Bronchial epithelial cell (primary cell): ENCODE measurements around the gene PPP2R2C. TPM values are rescaled to one million over a fixed set of nuclear protein-coding genes. Genes with fewer than 3 reads are reported as not detected.

Source experiments
- DNase-seq: peaks from one replicate; pipeline ENCODE4 v3.0.0-alpha.2; 2010; ENCODE audit warnings: low read depth
- FAIRE-seq: peaks from 2 replicates; lab custom pipeline; 2011; peaks lifted over from hg19 to GRCh38; lab: Jason Lieb, UNC
- H3K27me3 ChIP-seq: 2 replicates; pipeline ENCODE4 v1.5.1; 2011; ENCODE audit warnings: low read length; ENCODE audit not compliant: control insufficient read depth, insufficient read depth
- H3K36me3 ChIP-seq: 2 replicates; pipeline ENCODE4 v1.5.1; 2011; ENCODE audit warnings: low read length; ENCODE audit not compliant: control insufficient read depth, insufficient read depth
- H3K4me3 ChIP-seq: 2 replicates; pipeline ENCODE4 v1.5.1; 2011; ENCODE audit warnings: mild to moderate bottlenecking, low read depth, low read length, control low read depth
- CTCF ChIP-seq: IDR thresholded peaks from 2 replicates; pipeline ENCODE4 v1.5.1; 2011; ENCODE audit warnings: mild to moderate bottlenecking, moderate library complexity, low read length, control low read depth, inconsistent platforms; ENCODE audit not compliant: insufficient read depth, severe bottlenecking
- total RNA-seq: library from RNA; depleted of rRNA; stranded (reverse); fragments of >200 nt; gene quantifications from 2 replicates; pipeline ENCODE4 v1.2.1, GENCODE V29; 2014

PPP2R2C gene
- total RNA-seq, 1 donor from 2014 or later = 1.1 TPM

- Histone ChIP-seq H3K4me3 (no peak overlapping the region), H3K36me3 (no peaks in the 10 kb centered on the region), H3K27me3 (no peaks in the 10 kb centered on the region)
- no peak for TF ChIP-seq CTCF
- FAIRE-seq (no peak), DNase-seq (no peak)
These were observed 15.1 kb upstream of the PPP2R2C start for GRCh38 chr4:6487466-6487865.

- Histone ChIP-seq H3K36me3 (no peaks in the 10 kb centered on the region), H3K4me3 (no peak overlapping the region), H3K27me3 (no peaks in the 10 kb centered on the region)
- no peak for TF ChIP-seq CTCF
- FAIRE-seq = no peak
- DNase-seq = peak; percentile 54
These were observed 8.2 kb upstream of the PPP2R2C start for GRCh38 chr4:6480534-6481088.

- no peak for TF ChIP-seq CTCF
- no peak for DNase-seq
- FAIRE-seq = peak; percentile 13
- no peak overlapping the region for H3K4me3 ChIP-seq
- H3K27me3 ChIP-seq = no peaks in the 10 kb centered on the region
- no peaks in the 10 kb centered on the region for H3K36me3 ChIP-seq
These were observed 6.3 kb upstream of the PPP2R2C start for GRCh38 chr4:6478546-6479220.

DNA sequence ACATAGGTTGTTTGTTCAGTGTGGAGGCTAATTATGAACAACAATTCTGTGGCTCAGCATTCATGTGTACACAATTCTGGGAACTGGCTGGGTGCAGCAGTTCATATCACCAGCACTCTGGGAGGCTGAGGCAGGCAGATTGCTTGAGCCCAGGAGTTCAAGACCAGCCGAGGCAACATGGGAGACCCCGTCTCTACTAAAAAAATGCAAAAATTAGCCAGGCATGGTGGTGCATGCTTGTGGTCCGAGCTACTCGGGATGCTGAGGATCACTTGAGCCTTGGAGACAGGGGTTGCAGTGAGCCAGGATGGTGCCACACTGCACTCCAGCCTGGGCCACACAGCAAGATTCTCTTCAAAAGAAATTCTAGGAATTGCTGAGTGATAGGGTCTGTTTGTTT is 4.5 kb upstream of the PPP2R2C start:
- DNase-seq (no peak), FAIRE-seq (no peak)
- Histone ChIP-seq H3K27me3 (peaks cover 1% of the 10 kb centered on the region), H3K36me3 (no peaks in the 10 kb centered on the region), H3K4me3 (no peak overlapping the region)
- no peak for TF ChIP-seq CTCF

DNA sequence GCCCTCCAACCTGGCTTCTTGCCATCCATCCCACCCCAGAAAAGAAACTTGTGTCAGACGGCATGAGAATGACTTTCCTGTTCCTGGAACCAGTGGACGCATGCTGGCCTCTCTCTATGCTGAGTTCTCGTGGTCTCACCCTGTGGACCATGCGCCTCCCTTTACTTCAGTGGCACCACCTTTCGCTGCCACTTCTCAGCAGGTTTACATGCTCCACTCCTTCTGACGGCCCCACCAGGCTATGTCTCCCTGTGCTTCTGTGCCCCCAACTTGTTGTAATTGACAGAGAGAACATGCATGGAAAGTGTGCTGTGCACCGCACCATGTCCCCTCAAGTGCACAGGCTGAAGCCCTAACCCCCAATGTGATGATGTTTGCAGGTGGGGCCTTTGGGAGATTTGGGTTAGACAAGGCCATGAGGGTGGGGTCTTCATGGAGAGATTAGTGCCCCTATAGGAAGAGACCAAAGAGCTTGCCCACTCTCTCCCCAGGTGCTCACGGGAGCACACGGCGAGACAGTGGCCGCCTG is 3.1 kb upstream of the PPP2R2C start:
- no peak for TF ChIP-seq CTCF
- FAIRE-seq (no peak), DNase-seq (no peak)
- Histone ChIP-seq H3K4me3 (no peak overlapping the region), H3K27me3 (peaks cover 1% of the 10 kb centered on the region), H3K36me3 (no peaks in the 10 kb centered on the region)
